SK-N-SH (cell line): ENCODE results near the gene SLC33A1. TPM values are rescaled to one million over a fixed set of nuclear protein-coding genes. Genes with fewer than 3 reads are reported as not detected.
A peak's percentile ranks its signal among the peaks of the same experiment; 100 is the strongest.

Experiments used
- CTCF ChIA-PET: fragments of 300-600, 350-600 bp; formaldehyde crosslinking; extraction: SDS; loops from one replicate; lab custom pipeline; 2021; lab: Yijun Ruan, JAX
- POLR2A ChIA-PET: fragments of 350-600 bp; sonication (Branson Sonifier 250); formaldehyde crosslinking; extraction: SDS; loops from one replicate; lab custom pipeline; 2020; ENCODE audit warnings: antibody characterized with exemption, inconsistent platforms; lab: Yijun Ruan, JAX
- DNase-seq: peaks from one replicate; pipeline ENCODE4 v3.0.0; 2012
- H2AFZ ChIP-seq: fragments of 200-600 bp; sonication (generic); 2 replicates; pipeline ENCODE4 v1.8.1; 2016; ENCODE audit warnings: antibody characterized with exemption, mild to moderate bottlenecking, low read depth
- H3F3A ChIP-seq: fragments of 200-600 bp; sonication (generic); replicated peaks from 2 replicates; pipeline ENCODE3; 2016; ENCODE audit warnings: antibody characterized with exemption, mild to moderate bottlenecking; ENCODE audit not compliant: insufficient read depth
- H3K27ac ChIP-seq, 2 experiments: fragments of 200-500 bp in 1 of 2; fragments of 200-600 bp in 1 of 2; sonication (Bioruptor generic) in 1 of 2; sonication (generic), shearing (Covaris generic) in 1 of 2; 2 replicates each; pipeline versions ENCODE4 v1.5.1 to v1.6.1; 2014 to 2016; ENCODE audit warnings: low read depth in 2 of 2, inconsistent platforms in 1 of 2, low read length in 1 of 2, mild to moderate bottlenecking in 1 of 2, mixed read lengths in 1 of 2
- H3K27me3 ChIP-seq: fragments of 200-600 bp; sonication (generic), shearing (Covaris generic); 2 replicates; pipeline ENCODE4 v1.6.1; 2016; ENCODE audit warnings: mixed run types; ENCODE audit not compliant: insufficient read depth
- H3K36me3 ChIP-seq, 2 experiments: fragments of 200-500 bp in 1 of 2; fragments of 200-600 bp in 1 of 2; sonication (Bioruptor generic) in 1 of 2; sonication (generic) in 1 of 2; replicated peaks in 1 of 2; 2 replicates each; pipeline versions ENCODE3 to v1.5.1; 2014 to 2016; ENCODE audit warnings: low read length in 1 of 2, mild to moderate bottlenecking in 1 of 2; ENCODE audit not compliant: insufficient read depth in 2 of 2, control insufficient read depth in 1 of 2
- H3K4me1 ChIP-seq, 2 experiments: fragments of 200-500 bp in 1 of 2; fragments of 200-600 bp in 1 of 2; sonication (Bioruptor generic) in 1 of 2; sonication (generic), shearing (Covaris generic) in 1 of 2; 2 replicates each; pipeline versions ENCODE4 v1.5.1 to v1.6.1; 2014 to 2016; ENCODE audit warnings: low read depth in 1 of 2, low read length in 1 of 2, mixed run types in 1 of 2; ENCODE audit not compliant: insufficient read depth in 2 of 2, control insufficient read depth in 1 of 2
- H3K4me2 ChIP-seq: fragments of 200-600 bp; sonication (generic), shearing (Covaris generic); 2 replicates; pipeline ENCODE4 v1.6.1; 2017; ENCODE audit warnings: mixed run types
- H3K4me3 ChIP-seq, 2 experiments: fragments of 200-500 bp in 1 of 2; fragments of 200-600 bp in 1 of 2; sonication (Bioruptor generic) in 1 of 2; sonication (generic), shearing (Covaris generic) in 1 of 2; 2 replicates each; pipeline versions ENCODE4 v1.5.1 to v1.8.1; 2014 to 2016; ENCODE audit warnings: low read depth in 2 of 2, inconsistent platforms in 1 of 2, low read length in 1 of 2, mild to moderate bottlenecking in 1 of 2, mixed read lengths in 1 of 2, moderate library complexity in 1 of 2
- H3K79me2 ChIP-seq: fragments of 200-600 bp; sonication (generic); 2 replicates; pipeline ENCODE4 v1.8.1; 2017; ENCODE audit warnings: mild to moderate bottlenecking; ENCODE audit not compliant: insufficient read depth
- H3K9ac ChIP-seq: fragments of 200-600 bp; sonication (generic); 2 replicates; pipeline ENCODE4 v1.6.1; 2017; ENCODE audit warnings: mixed run types
- H3K9me2 ChIP-seq: fragments of 200-600 bp; sonication (generic); 2 replicates; pipeline ENCODE4 v1.6.1; 2017; ENCODE audit warnings: mixed run types
- H3K9me3 ChIP-seq: fragments of 200-600 bp; sonication (generic); 2 replicates; pipeline ENCODE4 v1.6.1; 2017; ENCODE audit warnings: mixed run types, mild to moderate bottlenecking, moderate library complexity
- H4K20me1 ChIP-seq: fragments of 200-600 bp; sonication (generic); 2 replicates; pipeline ENCODE4 v1.6.1; 2017; ENCODE audit warnings: mild to moderate bottlenecking, mixed run types; ENCODE audit not compliant: insufficient read depth
- ELF1 ChIP-seq: IDR thresholded peaks from 2 replicates; pipeline ENCODE4 v1.4.0; 2012
- EP300 ChIP-seq, 2 experiments: IDR thresholded peaks; 2 replicates each; pipeline versions ENCODE4 v1.4.0 to v1.6.1; 2012; ENCODE audit warnings: borderline replicate concordance in 1 of 2, low read depth in 1 of 2, low read length in 1 of 2
- EZH2phosphoT487 ChIP-seq: fragments of 200-600 bp; sonication (generic); IDR thresholded peaks from 2 replicates; pipeline ENCODE4 v1.6.1; 2017; ENCODE audit warnings: low read depth, mixed run types, mild to moderate bottlenecking, antibody characterized with exemption, moderate library complexity, borderline replicate concordance
- FOSL2 ChIP-seq: IDR thresholded peaks from 2 replicates; pipeline ENCODE4 v1.4.0; 2012; ENCODE audit warnings: low read depth, mild to moderate bottlenecking, moderate library complexity, borderline replicate concordance
- FOXJ3 ChIP-seq: sonication (generic); formaldehyde crosslinking; IDR thresholded peaks from 2 replicates; pipeline ENCODE4 v1.5.1; 2020; ENCODE audit warnings: mild to moderate bottlenecking, missing genetic modification reagents
- FOXM1 ChIP-seq: IDR thresholded peaks from 2 replicates; pipeline ENCODE4 v1.4.0; 2012; ENCODE audit warnings: low read depth, mild to moderate bottlenecking
- GABPA ChIP-seq: IDR thresholded peaks from 2 replicates; pipeline ENCODE4 v1.4.0; 2012; ENCODE audit warnings: low read depth, mild to moderate bottlenecking
- GATA2 ChIP-seq: sonication (generic); formaldehyde crosslinking; IDR thresholded peaks from 2 replicates; pipeline ENCODE4 v1.5.0; 2020; ENCODE audit warnings: mild to moderate bottlenecking, missing genetic modification reagents
- MEF2A ChIP-seq: IDR thresholded peaks from 2 replicates; pipeline ENCODE4 v1.4.0; 2012; ENCODE audit warnings: low read depth, borderline replicate concordance
- NRF1 ChIP-seq: IDR thresholded peaks from 2 replicates; pipeline ENCODE4 v1.6.1; 2012; ENCODE audit warnings: low read depth, mild to moderate bottlenecking, low read length
- POLR2AphosphoS5 ChIP-seq: IDR thresholded peaks from 2 replicates; pipeline ENCODE4 v1.6.1; 2012; ENCODE audit warnings: low read depth, low read length
- RFX5 ChIP-seq: IDR thresholded peaks from 2 replicates; pipeline ENCODE4 v1.6.1; 2012; ENCODE audit warnings: mild to moderate bottlenecking, improper control_type of control experiment, low read length
- RXRA ChIP-seq: IDR thresholded peaks from 2 replicates; pipeline ENCODE4 v1.4.0; 2012; ENCODE audit warnings: low read depth, mild to moderate bottlenecking, borderline replicate concordance
- SIN3A ChIP-seq: IDR thresholded peaks from 2 replicates; pipeline ENCODE4 v1.6.1; 2012; ENCODE audit warnings: low read depth, mild to moderate bottlenecking, low read length, moderate library complexity, borderline replicate concordance
- TAF1 ChIP-seq: IDR thresholded peaks from 2 replicates; pipeline ENCODE4 v1.6.1; 2012; ENCODE audit warnings: low read depth, mild to moderate bottlenecking, low read length, moderate library complexity, borderline replicate concordance
- TCF12 ChIP-seq: IDR thresholded peaks from 2 replicates; pipeline ENCODE4 v1.4.0; 2012
- TEAD4 ChIP-seq: IDR thresholded peaks from 2 replicates; pipeline ENCODE4 v1.4.0; 2012; ENCODE audit warnings: mild to moderate bottlenecking, borderline replicate concordance; ENCODE audit not compliant: insufficient read depth
- YY1 ChIP-seq: IDR thresholded peaks from 2 replicates; pipeline ENCODE4 v1.4.0; 2012; ENCODE audit warnings: low read depth, mild to moderate bottlenecking
- WGBS: methylation state at CpG from one replicate; pipeline ENCODE4 v1.1.6; 2017; ENCODE audit warnings: low lambda C conversion rate; 5-methylcytosine and 5-hydroxymethylcytosine counted together
- polyA plus RNA-seq, 3 experiments: library from polyadenylated mRNA; depleted of rRNA; stranded (reverse); fragments of >200 nt; gene quantifications; 2 replicates each; pipeline ENCODE4 v1.2.3, GENCODE V29; 2012
- TF ChIP-seq, protein P1 (sequence below): IDR thresholded peaks from 2 replicates; pipeline ENCODE4 v1.4.0; 2012; ENCODE audit warnings: low read depth
- TF ChIP-seq, protein P2 (sequence below): fragments of 150-350 bp; IDR thresholded peaks from 2 replicates; pipeline ENCODE4 v1.6.1; 2017; ENCODE audit warnings: antibody characterized with exemption, low read length, low read depth, borderline replicate concordance
- TF ChIP-seq, protein P3 (sequence below): IDR thresholded peaks from 2 replicates; pipeline ENCODE4 v1.4.0; 2012; ENCODE audit warnings: low read depth, borderline replicate concordance

SLC33A1 gene
- polyA plus RNA-seq, 1 of the 3 experiments (the other 2 are of a cell fraction): 10.3 TPM

DNA sequence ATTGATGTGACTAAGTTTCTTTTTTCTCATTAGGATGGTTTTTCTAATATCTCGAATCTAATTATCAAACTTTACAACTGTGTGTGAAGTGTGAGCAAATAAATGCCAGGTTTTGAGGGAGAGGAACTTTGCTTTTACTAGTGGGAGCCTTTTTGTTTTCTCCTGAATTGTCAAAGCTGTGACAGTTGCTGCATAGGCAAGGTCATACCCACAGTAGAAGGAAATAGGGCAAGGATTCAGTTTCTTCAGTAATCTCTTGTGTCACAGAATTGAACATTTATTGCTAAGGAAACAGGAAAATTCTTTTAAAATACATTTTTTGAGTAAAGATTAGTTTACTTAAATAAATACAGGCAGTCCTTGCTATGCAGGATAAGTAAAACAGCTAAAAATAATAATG, 35.7 kb upstream of the SLC33A1 start:
- Histone ChIP-seq H3K4me2 (0 out of 2 replicates have a peak overlapping the region, but pooled peaks have one; percentile 3), H3K9ac (no peak overlapping the region; the same call in 1 of the 2 replicates), H2AFZ (no peak overlapping the region), H3K27ac (0 out of 4 replicates have a peak overlapping the region, but pooled peaks of 1 of the 2 experiments have one; percentile 4), H3F3A (peaks cover 21% of the 10 kb centered on the region), H3K9me2 (no peaks in the 10 kb centered on the region), H3K9me3 (no peaks in the 10 kb centered on the region), H3K36me3 (peaks cover 9 to 16% of the 10 kb centered on the region in 2 experiments), H4K20me1 (peaks cover 31% of the 10 kb centered on the region), H3K27me3 (no peaks in the 10 kb centered on the region), H3K4me3 (no peak overlapping the region), H3K79me2 (peaks cover 87% of the 10 kb centered on the region), H3K4me1 (peaks cover 3 to 19% of the 10 kb centered on the region in 2 experiments; a peak in 2 of 4 replicates)
- WGBS: 96% methylated on average over 1 of the region's 1 CpG
- TF ChIP-seq SIN3A: no peak
- TF ChIP-seq FOSL2: no peak
- TF ChIP-seq POLR2AphosphoS5: no peak
- TF ChIP-seq GATA2 (CRISPR knock-in tag): no peak
- TF ChIP-seq TAF1: no peak
- TF ChIP-seq MEF2A: no peak
- no peak for TF ChIP-seq YY1
- no peak for TF ChIP-seq RXRA
- TF ChIP-seq GABPA: no peak
- TF ChIP-seq, protein P1, sequence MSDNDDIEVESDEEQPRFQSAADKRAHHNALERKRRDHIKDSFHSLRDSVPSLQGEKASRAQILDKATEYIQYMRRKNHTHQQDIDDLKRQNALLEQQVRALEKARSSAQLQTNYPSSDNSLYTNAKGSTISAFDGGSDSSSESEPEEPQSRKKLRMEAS: no peak
- TF ChIP-seq FOXJ3 (CRISPR knock-in tag): no peak
- TF ChIP-seq RFX5: no peak
- TF ChIP-seq NRF1: no peak
- TF ChIP-seq, protein P2, sequence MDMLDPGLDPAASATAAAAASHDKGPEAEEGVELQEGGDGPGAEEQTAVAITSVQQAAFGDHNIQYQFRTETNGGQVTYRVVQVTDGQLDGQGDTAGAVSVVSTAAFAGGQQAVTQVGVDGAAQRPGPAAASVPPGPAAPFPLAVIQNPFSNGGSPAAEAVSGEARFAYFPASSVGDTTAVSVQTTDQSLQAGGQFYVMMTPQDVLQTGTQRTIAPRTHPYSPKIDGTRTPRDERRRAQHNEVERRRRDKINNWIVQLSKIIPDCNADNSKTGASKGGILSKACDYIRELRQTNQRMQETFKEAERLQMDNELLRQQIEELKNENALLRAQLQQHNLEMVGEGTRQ: no peak
- no peak for DNase-seq
- CTCF ChIA-PET: interaction anchor here (1.2 to 2.5 kb wide), 2 partner anchors 18 to 84 kb away, joined by 3 to 6 read pairs; partner anchors contain the start of gene C3orf33
- POLR2A ChIA-PET: no interaction called here

DNA sequence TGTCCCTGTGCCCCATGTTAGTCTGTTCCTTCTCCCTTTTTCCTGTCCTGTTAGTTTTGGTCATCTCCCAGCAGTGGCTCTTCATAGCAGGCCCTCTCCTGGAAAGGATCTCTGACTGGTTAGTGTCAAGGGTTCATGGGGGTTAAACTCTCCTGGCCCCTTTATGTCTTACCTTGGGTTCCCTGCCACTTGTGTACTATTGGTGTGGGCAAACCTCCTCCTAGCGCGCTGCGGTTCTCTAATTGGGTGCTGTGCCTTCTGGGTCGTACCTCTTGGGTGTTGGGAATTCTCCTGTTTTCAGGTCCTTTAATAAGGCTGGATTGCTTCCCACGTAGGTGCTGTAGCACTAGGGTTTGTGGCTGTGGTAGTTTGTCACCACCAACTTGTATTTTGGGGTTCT, 35.0 kb upstream of the SLC33A1 start:
- TF ChIP-seq FOXM1: no peak
- TF ChIP-seq EZH2phosphoT487: no peak
- TF ChIP-seq ELF1: no peak
- TF ChIP-seq, protein P3, sequence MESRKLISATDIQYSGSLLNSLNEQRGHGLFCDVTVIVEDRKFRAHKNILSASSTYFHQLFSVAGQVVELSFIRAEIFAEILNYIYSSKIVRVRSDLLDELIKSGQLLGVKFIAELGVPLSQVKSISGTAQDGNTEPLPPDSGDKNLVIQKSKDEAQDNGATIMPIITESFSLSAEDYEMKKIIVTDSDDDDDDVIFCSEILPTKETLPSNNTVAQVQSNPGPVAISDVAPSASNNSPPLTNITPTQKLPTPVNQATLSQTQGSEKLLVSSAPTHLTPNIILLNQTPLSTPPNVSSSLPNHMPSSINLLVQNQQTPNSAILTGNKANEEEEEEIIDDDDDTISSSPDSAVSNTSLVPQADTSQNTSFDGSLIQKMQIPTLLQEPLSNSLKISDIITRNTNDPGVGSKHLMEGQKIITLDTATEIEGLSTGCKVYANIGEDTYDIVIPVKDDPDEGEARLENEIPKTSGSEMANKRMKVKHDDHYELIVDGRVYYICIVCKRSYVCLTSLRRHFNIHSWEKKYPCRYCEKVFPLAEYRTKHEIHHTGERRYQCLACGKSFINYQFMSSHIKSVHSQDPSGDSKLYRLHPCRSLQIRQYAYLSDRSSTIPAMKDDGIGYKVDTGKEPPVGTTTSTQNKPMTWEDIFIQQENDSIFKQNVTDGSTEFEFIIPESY: no peak
- no peak for TF ChIP-seq RFX5
- no peak for TF ChIP-seq FOXJ3 (CRISPR knock-in tag)
- no peak for TF ChIP-seq FOSL2
- no peak for TF ChIP-seq TCF12
- no peak for TF ChIP-seq TEAD4
- no peak for TF ChIP-seq GABPA
- TF ChIP-seq RXRA: no peak
- TF ChIP-seq POLR2AphosphoS5: no peak
- no peak for TF ChIP-seq EP300 (IDR thresholded peaks at IDR 0.05; ENCODE audit: borderline replicate concordance in 1 of 2, low read depth in 1 of 2, low read length in 1 of 2)
- TF ChIP-seq YY1: no peak
- TF ChIP-seq GATA2 (CRISPR knock-in tag): no peak
- TF ChIP-seq, protein P1: no peak
- TF ChIP-seq, all 33 proteins: peak for 0
- H3K4me1 ChIP-seq: peaks cover 3 to 19% of the 10 kb centered on the region in 2 experiments; a peak in 2 of 4 replicates
- no peak overlapping the region for H3K4me3 ChIP-seq
- peaks cover 94% of the 10 kb centered on the region for H3K79me2 ChIP-seq
- no peaks in the 10 kb centered on the region for H3K27me3 ChIP-seq
- H3F3A ChIP-seq: peaks cover 21% of the 10 kb centered on the region
- no peak overlapping the region for H3K9ac ChIP-seq
- peaks cover 34% of the 10 kb centered on the region for H4K20me1 ChIP-seq
- H3K36me3 ChIP-seq: peaks cover 4 to 9% of the 10 kb centered on the region in 2 experiments
- 80% methylated on average over 4 of the region's 5 CpGs for WGBS
- H3K27ac ChIP-seq: no peak overlapping the region
- ChIA-PET POLR2A (no interaction called here), CTCF (interaction anchor here (1.2 to 2.5 kb wide), 2 partner anchors 18 to 83 kb away, joined by 3 to 6 read pairs; partner anchors contain the start of gene C3orf33)
- H2AFZ ChIP-seq: no peak overlapping the region
- H3K9me2 ChIP-seq: no peaks in the 10 kb centered on the region
- DNase-seq: no peak
- H3K9me3 ChIP-seq: no peaks in the 10 kb centered on the region
- no peak overlapping the region for H3K4me2 ChIP-seq
